GM12865 (cell line): ENCODE measurements around the gene CDH23.
A peak's percentile ranks its signal among the peaks of the same experiment; 100 is the strongest.

Experiments
- DNase-seq: peaks from one replicate; pipeline ENCODE4 v3.0.0; 2010; ENCODE audit warnings: low read depth
- H3K4me3 ChIP-seq: 2 replicates; pipeline ENCODE4 v1.5.1; 2011; ENCODE audit warnings: mild to moderate bottlenecking, low read depth, low read length, control low read depth
- CTCF ChIP-seq: IDR thresholded peaks from 2 replicates; pipeline ENCODE4 v1.5.1; 2011; ENCODE audit warnings: low read length, control low read depth, low read depth, inconsistent platforms; ENCODE audit not compliant: insufficient read depth; ENCODE audit errors: missing control alignments

CDH23 gene

DNA sequence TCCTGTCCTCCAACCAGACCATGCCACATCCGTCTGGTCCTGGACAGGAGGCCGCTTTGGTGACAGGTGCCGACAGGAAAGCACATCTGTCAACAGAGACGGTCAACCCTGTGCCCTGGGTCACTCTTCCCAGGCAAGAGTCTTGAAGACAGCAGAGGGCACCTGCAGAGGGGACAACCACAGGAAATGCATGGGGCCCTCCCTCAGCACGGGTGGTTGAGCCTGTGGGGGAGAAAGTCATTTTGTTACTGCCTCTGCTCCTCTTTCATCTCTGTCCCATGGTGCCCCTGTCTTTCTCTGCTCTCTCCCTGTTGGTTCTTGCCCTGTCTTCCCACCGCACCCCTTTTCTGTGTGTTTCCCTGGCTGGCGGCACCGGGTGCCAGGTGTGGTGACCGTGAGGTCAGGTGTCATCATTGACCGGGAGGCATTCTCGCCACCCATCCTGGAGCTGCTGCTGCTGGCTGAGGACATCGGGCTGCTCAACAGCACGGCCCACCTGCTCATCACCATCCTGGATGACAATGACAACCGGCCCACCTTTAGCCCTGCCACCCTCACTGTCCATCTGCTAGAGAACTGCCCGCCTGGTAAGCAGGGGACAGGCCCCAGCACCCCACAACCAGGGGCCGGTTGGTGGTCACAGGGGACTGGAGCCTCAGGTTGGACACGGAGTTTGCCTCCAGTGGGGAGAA, 394.2 kb downstream of the CDH23 start:
- no peak for TF ChIP-seq CTCF
- peak; percentile 65 for DNase-seq
- H3K4me3 ChIP-seq: no peak overlapping the region

DNA sequence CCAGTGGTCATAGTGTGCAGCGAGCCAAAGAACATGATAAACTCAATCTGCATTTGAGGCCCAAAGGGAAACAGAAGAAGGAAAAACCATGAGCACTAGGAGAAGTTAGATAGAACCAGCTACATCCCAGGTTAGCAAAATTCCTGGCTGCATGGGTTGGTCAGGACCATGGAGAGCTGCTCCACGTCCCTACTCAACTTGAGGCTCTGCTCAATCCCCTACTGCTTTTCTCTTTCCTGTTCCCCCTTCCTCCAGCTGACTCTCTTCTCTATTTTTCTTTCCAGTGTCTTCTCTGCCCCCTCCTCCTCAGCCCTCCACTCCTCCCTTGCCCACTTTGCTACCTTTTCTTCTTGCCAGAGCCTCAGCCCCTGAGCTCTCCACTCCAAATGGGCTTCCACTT, 398.5 kb downstream of the CDH23 start:
- no peak for DNase-seq
- no peak for TF ChIP-seq CTCF
- no peak overlapping the region for H3K4me3 ChIP-seq

DNA sequence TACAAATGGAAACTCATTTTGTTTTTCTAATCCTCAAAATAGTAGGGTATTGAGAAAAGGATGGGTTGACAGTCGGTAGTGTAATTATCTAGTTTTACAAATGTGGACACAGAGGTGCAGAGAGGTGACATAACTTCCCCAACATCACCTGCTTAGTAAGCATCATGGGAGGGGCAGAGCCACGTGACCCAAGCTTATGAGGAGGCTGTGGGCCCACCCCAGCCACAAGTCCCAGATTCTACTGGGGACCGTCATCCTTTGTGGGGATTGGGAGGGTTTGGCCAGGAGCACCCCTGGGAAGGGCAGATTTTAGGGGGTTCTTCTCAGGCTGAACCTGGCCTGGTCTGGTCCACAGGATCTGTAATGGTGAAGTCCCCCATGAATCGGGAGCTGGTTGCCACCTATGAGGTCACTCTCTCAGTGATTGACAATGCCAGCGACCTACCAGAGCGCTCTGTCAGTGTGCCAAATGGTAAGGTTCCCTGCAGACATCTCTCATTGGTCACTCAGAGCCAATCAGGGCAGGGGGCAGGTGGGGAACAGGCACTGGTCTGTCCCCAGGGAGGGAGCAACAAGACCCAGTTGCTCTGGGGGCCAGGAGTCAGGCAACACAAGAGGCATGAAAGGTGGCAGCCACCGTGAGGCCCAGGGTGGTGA, 400.2 kb downstream of the CDH23 start:
- no peak overlapping the region for H3K4me3 ChIP-seq
- no peak for TF ChIP-seq CTCF
- peak; percentile 30 for DNase-seq

- DNase-seq: no peak
- no peak for TF ChIP-seq CTCF
- H3K4me3 ChIP-seq: no peak overlapping the region
Measured at GRCh38 chr10:71797533-71798307, 401.0 kb downstream of the CDH23 start.

GRCh38 chr10:71798308-71798624, 401.5 kb downstream of the CDH23 start:
- TF ChIP-seq CTCF: no peak
- H3K4me3 ChIP-seq: no peak overlapping the region
- no peak for DNase-seq

DNA sequence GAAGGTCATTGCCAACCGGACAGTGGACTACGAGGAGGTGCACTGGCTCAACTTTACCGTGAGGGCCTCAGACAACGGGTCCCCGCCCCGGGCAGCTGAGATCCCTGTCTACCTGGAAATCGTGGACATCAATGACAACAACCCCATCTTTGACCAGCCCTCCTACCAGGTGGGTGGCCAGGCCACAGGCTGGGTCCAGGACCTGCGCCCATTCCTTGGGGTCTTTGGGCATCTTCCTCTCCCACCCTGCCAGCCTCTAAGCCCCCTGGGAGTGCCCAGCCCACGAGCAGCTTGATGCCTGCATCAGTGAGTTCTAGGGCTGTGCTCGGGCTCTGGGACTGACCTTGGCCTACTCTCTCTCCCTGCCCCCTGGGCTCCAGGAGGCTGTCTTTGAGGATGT, 402.4 kb downstream of the CDH23 start:
- DNase-seq: no peak
- no peak for TF ChIP-seq CTCF
- no peak overlapping the region for H3K4me3 ChIP-seq
